Endothelial cell of umbilical vein (primary cell): ENCODE results near the gene ZNF827. TPM values are rescaled to one million over a fixed set of nuclear protein-coding genes. Genes with fewer than 3 reads are reported as not detected.

Experiments used
- BruUV-seq: library from RNA; stranded (reverse); fragments of 400-500 nt; replicated peaks from 2 replicates; lab custom pipeline; 2021; lab: Mats Ljungman, UMichigan
- CTCF ChIA-PET: fragments of 300-600, 350-600 bp; sonication (Branson Sonifier 250); formaldehyde crosslinking; loops from one replicate; lab custom pipeline; 2021; ENCODE audit warnings: antibody characterized with exemption, inconsistent platforms; lab: Charles Lee
- POLR2A ChIA-PET: fragments of 300-600, 350-600 bp; sonication (Branson Sonifier 250); formaldehyde crosslinking; loops from one replicate; lab custom pipeline; 2021; ENCODE audit warnings: antibody characterized with exemption, inconsistent platforms; lab: Charles Lee
- DNase-seq: peaks from one replicate; pipeline ENCODE4 v3.0.0-alpha.2; 2011; ENCODE audit warnings: low read depth, low spot score
- FAIRE-seq: peaks from 2 replicates; lab custom pipeline; 2011; peaks lifted over from hg19 to GRCh38; lab: Jason Lieb, UNC
- H2AFZ ChIP-seq: 2 replicates; pipeline ENCODE4 v1.6.0; 2012; ENCODE audit warnings: low read depth, low read length, control low read depth, inconsistent platforms
- H3K27ac ChIP-seq: 2 replicates; pipeline ENCODE4 v1.5.1; 2011; ENCODE audit warnings: low read depth, mild to moderate bottlenecking, control low read depth, low read length, moderate library complexity; ENCODE audit not compliant: insufficient read depth
- H3K27me3 ChIP-seq, 2 experiments: 2 replicates each; pipeline versions ENCODE4 v1.6.0 to v1.6.1; 2011; ENCODE audit warnings: low read length in 2 of 2, mixed read lengths in 1 of 2; ENCODE audit not compliant: control insufficient read depth in 2 of 2, insufficient read depth in 2 of 2
- H3K36me3 ChIP-seq, 2 experiments: 2 replicates in 1 of 2; 3 replicates in 1 of 2; pipeline ENCODE4 v1.5.1; 2011; ENCODE audit warnings: low read length in 2 of 2, mild to moderate bottlenecking in 1 of 2, moderate library complexity in 1 of 2; ENCODE audit not compliant: control insufficient read depth in 2 of 2, insufficient read depth in 2 of 2; ENCODE audit errors: extremely low read depth in 1 of 2
- H3K4me1 ChIP-seq: 3 replicates; pipeline ENCODE4 v1.5.1; 2011; ENCODE audit warnings: mild to moderate bottlenecking, low read length; ENCODE audit not compliant: control insufficient read depth, insufficient read depth; ENCODE audit errors: extremely low read depth
- H3K4me2 ChIP-seq: 2 replicates; pipeline ENCODE4 v1.6.1; 2011; ENCODE audit warnings: low read length, control low read depth, mixed read lengths; ENCODE audit not compliant: insufficient read depth
- H3K4me3 ChIP-seq, 3 experiments: fragments of 200-600 bp in 1 of 3; sonication (generic), shearing (Covaris generic) in 1 of 3; replicated peaks in 1 of 3; 2 replicates each; pipeline ENCODE4 v1.5.1; 2011 to 2016; ENCODE audit warnings: control low read depth in 3 of 3, low read length in 3 of 3, mild to moderate bottlenecking in 2 of 3, inconsistent platforms in 1 of 3, low read depth in 1 of 3, moderate library complexity in 1 of 3; ENCODE audit not compliant: insufficient read depth in 1 of 3
- H3K79me2 ChIP-seq: 2 replicates; pipeline ENCODE4 v1.6.0; 2012; ENCODE audit warnings: low read length, inconsistent platforms; ENCODE audit not compliant: control insufficient read depth, insufficient read depth
- H3K9ac ChIP-seq: replicated peaks from 2 replicates; pipeline ENCODE3; 2011; ENCODE audit warnings: low read length, control low read depth; ENCODE audit not compliant: insufficient read depth; ENCODE audit errors: extremely low read depth
- H3K9me1 ChIP-seq: replicated peaks from 3 replicates; pipeline ENCODE4 v1.6.0; 2011; ENCODE audit warnings: mild to moderate bottlenecking, low read length; ENCODE audit not compliant: control insufficient read depth, insufficient read depth; ENCODE audit errors: extremely low read depth
- H3K9me3 ChIP-seq: replicated peaks from 2 replicates; pipeline ENCODE4 v1.5.1; 2012; ENCODE audit warnings: low read length, inconsistent platforms; ENCODE audit not compliant: control insufficient read depth, insufficient read depth
- H4K20me1 ChIP-seq: replicated peaks from 2 replicates; pipeline ENCODE3; 2011; ENCODE audit warnings: mild to moderate bottlenecking, low read length; ENCODE audit not compliant: control insufficient read depth, insufficient read depth; ENCODE audit errors: extremely low read depth
- EZH2 ChIP-seq: IDR thresholded peaks from 2 replicates; pipeline ENCODE4 v1.6.1; 2012; ENCODE audit warnings: borderline replicate concordance, low read depth, mild to moderate bottlenecking, moderate library complexity, low read length, inconsistent platforms; ENCODE audit not compliant: severe bottlenecking
- FOS ChIP-seq: IDR thresholded peaks from 2 replicates; pipeline ENCODE4 v1.6.1; 2011; ENCODE audit warnings: mild to moderate bottlenecking, low read length, moderate library complexity, borderline replicate concordance; ENCODE audit not compliant: insufficient read depth
- GATA2 ChIP-seq: IDR thresholded peaks from 2 replicates; pipeline ENCODE4 v1.7.0; 2011; ENCODE audit warnings: low read depth, mild to moderate bottlenecking, moderate library complexity, mixed read lengths, low read length; ENCODE audit not compliant: insufficient read length, insufficient read depth
- JUN ChIP-seq: IDR thresholded peaks from 2 replicates; pipeline ENCODE4 v1.6.1; 2011; ENCODE audit warnings: borderline replicate concordance, low read depth; ENCODE audit not compliant: insufficient read length, insufficient read depth
- MYC ChIP-seq: IDR thresholded peaks from one replicate; pipeline ENCODE4 v1.6.1; 2011; ENCODE audit warnings: mild to moderate bottlenecking, low read depth, low read length
- POLR2A ChIP-seq: IDR thresholded peaks from 2 replicates; pipeline ENCODE4 v1.6.1; 2012; ENCODE audit warnings: low read depth, mild to moderate bottlenecking, control low read depth, low read length
- POLR2AphosphoS5 ChIP-seq: IDR thresholded peaks from 2 replicates; pipeline ENCODE4 v1.6.1; 2012; ENCODE audit warnings: low read depth, mild to moderate bottlenecking, control low read depth, low read length, moderate library complexity; ENCODE audit not compliant: insufficient read depth
- dilution Hi-C: fragments of 300-500 bp; cut with MboI; formaldehyde crosslinking; loops from one replicate; pipeline ENCODE4 v1.15.0; 2019; ENCODE audit warnings: low sequenced_read_pairs; ENCODE audit not compliant: extremely low pct_ligation_motif_present
- intact Hi-C: fragments of 100-400 bp; cut with micrococcal nuclease; formaldehyde crosslinking; loops from one replicate; pipeline ENCODE4 v1.10.0; 2022
- polyA plus RNA-seq, 4 experiments: library from polyadenylated mRNA; depleted of rRNA in 3 of 4; stranded (reverse) in 3 of 4; unstranded in 1 of 4; fragments of >200 nt; gene quantifications; 2 replicates each; pipeline versions ENCODE4 v1.2.1 to v1.2.3, GENCODE V29; 2011 to 2012; ENCODE audit warnings: missing spikeins in 1 of 4
- total RNA-seq: library from RNA; stranded (reverse); gene quantifications from 2 replicates; pipeline ENCODE4 v1.2.3, GENCODE V29; 2021
- TF ChIP-seq, protein P1 (sequence below): IDR thresholded peaks from 2 replicates; pipeline ENCODE4 v1.6.1; 2011; ENCODE audit not compliant: insufficient read depth, insufficient read length
- TF ChIP-seq, protein P2 (sequence below), 2 donors: IDR thresholded peaks; 1 replicate in 1 of 2; 2 replicates in 1 of 2; pipeline ENCODE4 v1.5.1; 2011; ENCODE audit warnings: low read length in 2 of 2, mild to moderate bottlenecking in 2 of 2, moderate library complexity in 2 of 2, control low read depth in 1 of 2, inconsistent platforms in 1 of 2, low read depth in 1 of 2; ENCODE audit not compliant: insufficient read depth in 1 of 2; ENCODE audit errors: extremely low read depth in 1 of 2

ZNF827 gene
- total and polyA plus RNA-seq, 2 donors (not counting 3 experiments of a cell fraction or from before 2014, with no cell fraction given) = 16.9 to 23.7 TPM

DNA sequence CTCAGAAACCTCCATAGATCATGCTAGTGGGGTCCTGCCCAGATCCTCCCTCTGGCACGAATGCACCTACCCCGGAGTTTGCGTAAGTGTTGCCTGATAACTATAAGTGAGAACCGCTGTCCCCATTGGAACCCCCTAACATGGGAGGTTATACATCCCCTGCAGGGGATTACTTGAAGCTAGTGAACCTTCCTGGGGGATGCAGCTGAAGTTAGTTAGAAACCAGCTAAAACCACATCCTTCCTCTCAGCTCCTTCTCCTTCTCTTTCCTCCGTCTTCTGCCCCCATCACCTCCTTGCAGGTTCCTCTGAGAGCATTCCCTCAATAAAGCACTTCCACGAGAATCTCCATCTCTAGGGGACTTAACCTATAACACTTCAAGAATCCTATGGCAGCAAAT lies 95.0 kb downstream of the ZNF827 start:
- H3K36me3 ChIP-seq = no peaks in the 10 kb centered on the region
- no peak overlapping the region for H3K4me3 ChIP-seq
- TF ChIP-seq GATA2 = no peak
- no peak for TF ChIP-seq JUN
- no peak for TF ChIP-seq POLR2A
- no peak for TF ChIP-seq MYC
- TF ChIP-seq, protein P1, sequence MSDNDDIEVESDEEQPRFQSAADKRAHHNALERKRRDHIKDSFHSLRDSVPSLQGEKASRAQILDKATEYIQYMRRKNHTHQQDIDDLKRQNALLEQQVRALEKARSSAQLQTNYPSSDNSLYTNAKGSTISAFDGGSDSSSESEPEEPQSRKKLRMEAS = no peak
- TF ChIP-seq EZH2 = no peak
- no peak for TF ChIP-seq FOS
- TF ChIP-seq, protein P2, sequence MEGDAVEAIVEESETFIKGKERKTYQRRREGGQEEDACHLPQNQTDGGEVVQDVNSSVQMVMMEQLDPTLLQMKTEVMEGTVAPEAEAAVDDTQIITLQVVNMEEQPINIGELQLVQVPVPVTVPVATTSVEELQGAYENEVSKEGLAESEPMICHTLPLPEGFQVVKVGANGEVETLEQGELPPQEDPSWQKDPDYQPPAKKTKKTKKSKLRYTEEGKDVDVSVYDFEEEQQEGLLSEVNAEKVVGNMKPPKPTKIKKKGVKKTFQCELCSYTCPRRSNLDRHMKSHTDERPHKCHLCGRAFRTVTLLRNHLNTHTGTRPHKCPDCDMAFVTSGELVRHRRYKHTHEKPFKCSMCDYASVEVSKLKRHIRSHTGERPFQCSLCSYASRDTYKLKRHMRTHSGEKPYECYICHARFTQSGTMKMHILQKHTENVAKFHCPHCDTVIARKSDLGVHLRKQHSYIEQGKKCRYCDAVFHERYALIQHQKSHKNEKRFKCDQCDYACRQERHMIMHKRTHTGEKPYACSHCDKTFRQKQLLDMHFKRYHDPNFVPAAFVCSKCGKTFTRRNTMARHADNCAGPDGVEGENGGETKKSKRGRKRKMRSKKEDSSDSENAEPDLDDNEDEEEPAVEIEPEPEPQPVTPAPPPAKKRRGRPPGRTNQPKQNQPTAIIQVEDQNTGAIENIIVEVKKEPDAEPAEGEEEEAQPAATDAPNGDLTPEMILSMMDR (IDR thresholded peaks at IDR 0.05; ENCODE audit: extremely low read depth in 1 of 2, insufficient read depth in 1 of 2, low read depth in 1 of 2, low read length in 2 of 2) = no peak
- no peak for TF ChIP-seq POLR2AphosphoS5
- H3K4me2 ChIP-seq = peak overlapping the region; percentile 89
- POLR2A ChIA-PET = interaction anchor here (0.8 kb wide), 1 partner anchor 109 kb away, joined by 3 read pairs; no protein-coding TSS in a partner anchor
- no peaks in the 10 kb centered on the region for H3K9me1 ChIP-seq
- CTCF ChIA-PET = interaction anchor here (0.8 to 2.6 kb wide), 9 partner anchors 14 to 252 kb away, joined by 3 to 13 read pairs (median 5); no protein-coding TSS in a partner anchor
- peak overlapping the region; percentile 92 for H3K27ac ChIP-seq
- H4K20me1 ChIP-seq = no peaks in the 10 kb centered on the region
- intact Hi-C loops (loop anchor here (1.0 to 2.0 kb wide), 4 partner anchors 61 to 399 kb away; partner anchors contain the start of gene MMAA), dilution Hi-C loops (no loop called here)
- peaks cover 35% of the 10 kb centered on the region for H3K4me1 ChIP-seq
- BruUV-seq = no TSS peak
- H3K79me2 ChIP-seq = no peaks in the 10 kb centered on the region
- FAIRE-seq (no peak), DNase-seq (no peak)
- H2AFZ ChIP-seq = no peak overlapping the region
- H3K9me3 ChIP-seq = no peaks in the 10 kb centered on the region
- no peaks in the 10 kb centered on the region for H3K27me3 ChIP-seq
- peak overlapping the region; percentile 61 for H3K9ac ChIP-seq
